Glomerular visceral epithelial cell (primary cell): Measurements from ENCODE around the gene ABTB2.
"Not testable (repeated sequence)": the region's sequence is repeated elsewhere in the genome, so short reads cannot be mapped to it uniquely, and the experiment has no call there.

Source experiments
- DNase-seq: peaks from one replicate; pipeline ENCODE4 v3.0.0-alpha.2; 2016; ENCODE audit errors: extremely low spot score

Gene ABTB2

DNA sequence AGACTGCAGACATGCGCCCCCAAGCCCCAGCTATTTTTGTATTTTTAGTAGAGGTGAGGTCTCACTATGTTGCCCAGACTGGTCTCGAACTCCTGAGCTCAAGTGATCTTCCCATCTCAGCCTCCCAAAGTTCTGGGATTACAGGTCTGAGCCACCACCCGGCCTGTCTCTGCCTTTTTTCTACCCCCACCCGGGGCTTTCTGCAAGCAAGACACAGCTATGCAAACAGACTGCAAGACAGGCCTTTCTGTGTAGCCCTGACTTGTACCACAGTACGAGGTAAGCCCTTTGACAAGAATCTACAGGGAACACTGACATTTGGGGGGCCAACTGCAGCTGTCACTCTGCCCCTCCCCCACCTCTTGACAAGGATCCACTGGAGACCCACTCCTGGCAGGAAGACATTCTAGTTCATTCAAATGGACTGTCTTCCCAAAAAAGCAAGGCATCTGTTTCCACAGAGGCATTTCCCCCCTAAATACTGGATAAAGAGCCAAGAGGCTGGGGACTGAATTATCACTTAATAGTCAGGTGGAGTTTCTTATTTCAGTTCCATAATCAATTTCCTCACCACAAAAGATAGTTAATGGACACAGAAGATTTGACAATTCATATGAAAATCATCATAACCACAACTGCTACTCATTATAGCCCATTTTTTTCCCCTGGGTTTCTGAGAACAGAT lies 118.2 kb downstream of the ABTB2 start:
- DNase-seq, result no peak

GRCh38 chr11:34238966-34239365 lies 118.8 kb downstream of the ABTB2 start:
- no peak for DNase-seq

- DNase-seq, result no peak
Observed at GRCh38 chr11:34238533-34238932, 119.3 kb downstream of the ABTB2 start.

DNA sequence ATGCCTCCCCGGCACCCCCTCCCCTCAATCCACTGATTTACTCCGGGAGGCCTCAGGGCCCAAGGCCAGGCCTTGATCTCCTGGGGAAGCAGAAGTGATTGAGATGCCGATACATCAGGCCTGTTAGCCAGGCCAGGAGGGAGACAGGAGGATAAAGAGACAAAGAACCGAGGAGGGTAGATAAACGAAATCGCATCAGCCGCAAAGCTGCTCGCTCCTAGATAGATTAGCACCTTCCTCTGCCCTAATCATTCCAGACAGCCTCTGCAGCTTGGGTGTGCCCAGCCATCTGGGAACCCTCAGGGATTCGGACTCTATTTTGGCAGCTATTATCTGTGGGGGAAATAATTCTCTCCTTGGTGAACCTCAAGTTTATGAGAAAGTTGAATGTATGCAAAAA lies 121.2 kb downstream of the ABTB2 start:
- no peak for DNase-seq

- DNase-seq, result no peak
Observed at GRCh38 chr11:34235591-34236071, 122.2 kb downstream of the ABTB2 start.

DNA sequence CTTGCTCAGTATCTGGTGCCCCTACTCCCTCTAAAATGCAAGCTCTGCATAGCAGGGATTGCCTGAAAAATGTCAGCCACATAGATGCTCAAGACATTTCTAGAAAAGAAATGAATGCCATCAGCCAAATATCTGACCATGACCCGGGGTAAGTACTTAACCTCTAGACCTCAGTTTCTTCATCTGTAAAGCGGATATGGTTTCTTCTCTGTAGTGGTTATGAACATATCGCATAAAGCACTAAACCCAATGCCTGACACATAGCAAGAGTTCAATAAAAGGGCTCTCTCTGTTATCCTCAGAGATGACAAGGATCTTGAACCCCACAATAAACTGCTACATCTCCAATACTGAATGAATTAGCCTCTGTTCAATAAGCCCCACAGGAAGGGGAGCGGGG lies 122.6 kb downstream of the ABTB2 start:
- DNase-seq, result no peak

GRCh38 chr11:34234086-34234740 lies 123.6 kb downstream of the ABTB2 start:
- DNase-seq, result peak; percentile 89

GRCh38 chr11:34233215-34233614 lies 124.6 kb downstream of the ABTB2 start:
- no peak for DNase-seq

DNA sequence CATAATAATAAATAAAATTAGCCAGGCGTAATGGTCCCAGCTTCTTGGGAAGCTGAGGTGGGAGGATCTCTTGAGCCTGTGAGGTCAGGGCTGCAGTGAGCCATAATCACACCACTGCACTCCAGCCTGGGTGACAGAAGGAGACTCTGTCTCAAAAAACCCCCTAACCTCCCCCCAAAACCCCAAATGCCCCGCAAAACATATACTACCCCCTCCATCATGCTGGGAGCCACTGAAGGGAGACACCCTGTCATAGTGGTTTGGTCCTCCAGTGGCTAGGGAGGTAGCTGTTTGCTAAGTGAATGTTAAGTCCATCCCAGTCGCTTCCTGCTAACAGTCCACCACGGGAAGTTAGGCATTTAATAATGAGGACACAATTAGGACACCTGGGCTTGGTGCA lies 125.0 kb downstream of the ABTB2 start:
- DNase-seq, result no peak

- no peak for DNase-seq
Observed at GRCh38 chr11:34226210-34226609, 131.6 kb downstream of the ABTB2 start.

GRCh38 chr11:34225091-34225490 lies 132.7 kb downstream of the ABTB2 start:
- DNase-seq, result no peak

DNA sequence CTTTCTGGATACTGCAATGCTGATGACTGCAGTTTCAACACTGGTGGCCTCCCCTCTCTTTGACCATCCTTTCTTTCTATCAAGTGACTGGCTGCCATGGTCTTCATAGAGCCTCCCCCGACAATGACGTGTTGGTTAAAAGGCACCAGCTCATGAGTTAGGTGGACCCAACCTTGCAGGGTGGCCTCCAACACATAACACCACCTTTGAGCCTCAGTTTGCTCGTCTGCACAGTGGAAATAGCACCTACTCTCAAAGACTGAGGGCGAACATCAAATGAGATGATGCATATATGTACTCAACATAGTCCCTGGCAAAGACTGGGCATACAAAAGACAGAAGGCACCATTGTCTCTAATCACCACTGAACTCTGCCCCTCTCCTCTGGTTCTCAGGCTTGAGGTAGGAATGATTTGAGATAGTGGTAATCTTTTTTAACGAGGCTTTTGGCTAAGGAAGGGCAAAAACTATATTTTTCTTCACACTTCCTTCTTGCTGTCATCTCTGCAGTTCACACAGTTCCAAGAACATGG lies 133.3 kb downstream of the ABTB2 start:
- DNase-seq, result no peak

DNA sequence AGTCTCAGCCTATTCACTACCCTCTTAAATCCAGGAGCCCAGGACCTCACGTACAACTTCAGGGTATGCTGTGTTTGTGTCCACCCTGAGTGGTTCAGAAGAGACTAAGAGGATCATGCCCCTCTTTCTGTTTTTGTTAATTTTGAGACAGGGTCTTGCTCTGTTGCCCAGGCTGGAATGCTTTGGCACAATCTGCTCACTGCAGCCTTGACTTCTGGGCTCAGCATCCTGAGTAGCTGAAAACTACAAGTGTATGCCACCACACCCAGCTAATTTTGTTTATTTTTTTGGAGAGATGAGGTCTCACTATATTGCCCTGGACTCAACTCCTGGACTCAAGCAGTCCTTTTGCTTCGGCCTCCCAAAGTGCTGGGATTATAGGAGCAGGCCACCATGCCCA lies 133.9 kb downstream of the ABTB2 start:
- no peak for DNase-seq

DNA sequence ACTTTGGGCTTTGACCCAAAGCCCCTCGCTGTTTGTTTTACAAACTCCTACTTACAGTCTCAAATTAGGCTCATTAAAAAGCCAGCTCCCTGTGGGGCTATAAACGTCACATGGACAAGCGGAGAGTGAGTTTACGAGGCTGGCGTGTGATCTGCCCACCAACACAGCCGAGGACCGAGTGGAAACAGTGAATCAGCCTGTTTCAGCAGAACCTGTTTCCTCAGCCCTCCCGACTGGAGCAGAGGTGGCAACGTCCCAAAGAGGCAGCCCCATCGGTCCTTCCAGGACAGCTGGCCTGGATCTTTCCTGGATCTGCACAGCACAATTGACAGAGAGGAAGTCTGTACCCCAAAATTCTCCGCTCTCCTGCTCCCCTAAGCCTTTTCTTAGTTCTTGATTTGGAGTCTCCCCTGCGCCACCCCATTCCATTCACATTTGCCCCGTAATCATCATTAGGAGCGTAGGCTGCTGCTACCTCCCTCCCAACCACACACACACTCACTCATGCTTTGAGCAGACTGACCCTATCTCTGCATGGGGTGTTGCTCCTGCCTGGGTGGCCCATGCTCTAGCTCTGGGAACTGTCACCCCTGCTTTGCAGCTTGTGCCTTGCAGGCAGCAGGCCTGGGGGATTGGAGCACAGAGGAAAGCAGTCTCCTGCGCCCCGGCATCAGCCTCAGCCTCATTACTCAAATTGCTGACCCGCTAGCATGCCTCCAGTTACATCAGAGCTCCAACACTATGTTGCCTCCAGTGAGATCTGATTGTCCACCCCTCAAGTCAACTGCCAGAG lies 134.6 kb downstream of the ABTB2 start:
- no peak for DNase-seq

DNA sequence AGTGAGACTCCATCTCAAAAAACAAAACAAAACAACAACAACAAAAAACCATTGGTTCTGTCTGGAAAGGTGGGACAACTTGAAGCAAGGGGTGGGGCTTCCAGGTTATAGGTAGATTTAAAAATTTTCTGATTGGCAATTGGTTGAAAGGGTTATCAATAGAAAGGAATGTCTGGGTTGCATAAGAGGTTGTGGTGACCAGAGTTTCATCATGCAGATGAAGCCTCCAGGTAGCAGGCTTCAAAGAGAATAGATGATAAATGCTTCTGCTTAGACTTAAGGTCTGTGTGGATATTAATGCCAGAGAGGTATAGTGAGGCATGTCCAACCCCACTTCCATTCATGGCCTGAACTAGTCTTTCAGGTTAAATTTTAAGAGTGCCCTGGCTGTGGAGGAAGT lies 135.8 kb downstream of the ABTB2 start:
- no peak for DNase-seq

DNA sequence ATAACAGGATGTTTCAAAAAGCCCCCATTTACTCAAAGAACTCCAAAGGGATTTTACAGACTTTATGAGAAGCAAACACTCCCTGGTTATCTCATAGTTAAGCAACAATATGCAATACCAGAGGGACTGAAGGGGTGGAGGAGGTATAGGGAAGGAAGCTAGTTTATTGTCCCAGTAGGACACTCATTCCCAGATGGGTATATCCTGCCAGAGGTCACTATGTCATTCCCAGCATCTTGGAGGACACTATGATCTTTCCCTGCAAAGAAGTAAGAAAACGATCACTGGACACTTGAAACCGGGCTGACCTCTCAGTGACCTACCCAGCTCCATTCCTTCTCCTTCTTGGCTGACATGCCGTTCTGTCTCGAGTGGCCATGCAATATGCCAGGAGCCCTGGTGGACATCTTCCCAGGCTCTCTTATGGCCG lies 137.9 kb downstream of the ABTB2 start:
- DNase-seq, result no peak

DNA sequence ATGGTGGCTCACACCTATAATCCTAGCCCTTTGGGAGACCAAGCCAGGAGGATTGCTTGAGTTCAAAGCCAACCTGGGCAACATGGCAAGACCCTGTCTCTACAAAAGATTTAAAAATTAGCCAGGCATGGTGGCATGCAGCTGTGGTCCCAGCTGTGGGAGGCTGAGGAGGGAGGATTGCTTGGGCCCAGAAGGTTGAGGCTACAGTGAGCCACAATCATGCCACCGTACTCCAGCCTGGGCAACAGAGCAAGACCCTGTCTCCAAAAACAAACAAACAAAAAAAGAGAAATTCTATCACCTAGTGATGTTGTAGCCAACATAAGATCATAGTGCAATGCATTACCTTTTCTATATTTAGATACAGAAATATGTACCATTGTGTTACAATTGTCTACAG lies 138.5 kb downstream of the ABTB2 start:
- no peak for DNase-seq

GRCh38 chr11:34218756-34219155 lies 139.1 kb downstream of the ABTB2 start:
- DNase-seq, result not testable (repeated sequence)

DNA sequence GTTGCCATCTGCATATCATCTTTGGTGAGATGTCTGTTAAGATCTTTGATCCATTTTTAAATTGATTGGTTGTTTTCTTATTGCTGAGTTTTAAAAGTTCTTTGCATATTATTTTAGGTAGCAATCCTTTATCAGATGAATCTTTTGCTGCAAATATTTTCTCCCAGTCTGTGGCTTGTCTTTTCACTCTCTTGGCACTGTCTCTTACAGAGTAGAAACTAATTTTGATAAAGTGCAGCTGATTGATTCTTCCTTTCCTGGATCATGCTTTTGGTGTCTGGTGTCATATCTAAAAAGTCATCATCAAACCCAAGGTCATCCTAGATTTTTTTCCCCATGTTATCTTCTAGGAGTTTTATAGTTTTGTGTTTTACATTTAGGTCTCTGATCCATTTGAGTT lies 139.7 kb downstream of the ABTB2 start:
- DNase-seq, result no peak

DNA sequence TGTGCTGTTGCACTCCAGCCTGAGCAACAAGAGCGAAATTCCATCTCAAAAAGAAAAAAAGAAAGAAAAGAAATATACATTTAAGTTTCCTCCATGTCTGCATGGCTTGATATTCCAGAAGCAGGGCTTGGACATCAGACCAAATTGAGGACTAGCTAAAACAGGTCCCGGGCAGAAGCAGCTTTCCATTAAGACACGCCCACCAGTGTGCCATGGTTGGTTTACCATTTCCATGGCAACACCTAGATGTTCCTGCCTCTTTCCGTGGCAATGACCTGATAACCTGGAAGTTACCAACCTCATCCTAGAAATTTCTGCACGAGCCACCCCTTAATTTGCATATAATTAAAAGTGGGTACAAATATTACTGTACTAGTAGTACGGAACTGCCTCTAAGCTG lies 141.1 kb downstream of the ABTB2 start:
- DNase-seq, result no peak

DNA sequence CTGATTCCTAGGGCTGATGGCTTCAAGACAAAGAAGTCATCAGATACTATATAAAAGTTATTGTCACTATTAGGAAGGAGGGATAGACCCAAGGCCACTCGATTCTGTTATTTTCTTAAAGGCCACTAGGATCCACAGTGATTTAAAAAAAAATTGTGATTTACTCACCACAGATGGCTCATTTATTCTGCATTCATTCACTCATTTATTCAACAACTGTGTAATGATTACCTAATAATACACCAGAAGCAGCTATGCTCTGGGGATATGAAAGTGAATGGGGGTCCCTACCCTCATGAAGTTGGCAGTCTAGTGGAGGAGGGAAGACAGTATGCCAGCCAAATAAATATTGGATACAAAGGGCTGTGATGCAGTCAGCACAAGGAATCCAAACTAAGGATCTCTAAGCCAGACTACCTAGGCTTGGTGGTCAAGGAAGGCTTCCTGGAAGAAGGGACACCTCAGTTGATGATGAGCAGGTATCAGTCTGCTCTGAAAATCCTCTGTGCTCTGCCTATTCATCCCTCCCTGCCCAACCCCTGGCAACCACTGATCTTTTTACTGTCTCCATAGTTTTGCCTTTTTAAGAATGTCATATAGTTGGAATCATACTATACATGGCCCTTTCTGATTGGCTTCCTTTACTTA lies 141.9 kb downstream of the ABTB2 start:
- no peak for DNase-seq
